Lower leg skin (tissue), 3 donors: ENCODE results near the gene LRRC39.

Experiments
- POLR2A ChIP-seq, 2 donors: fragments of 450-650 bp; IDR thresholded peaks; one replicate each; pipeline ENCODE4 v1.6.1; 2016 to 2017; ENCODE audit warnings: antibody characterized with exemption in 2 of 2, mild to moderate bottlenecking in 1 of 2, moderate library complexity in 1 of 2
- TF ChIP-seq, protein P1 (sequence below), 3 donors: fragments of 450-650 bp; IDR thresholded peaks; one replicate each; pipeline ENCODE4 v1.5.1; 2016; ENCODE audit warnings: antibody characterized with exemption in 3 of 3, mild to moderate bottlenecking in 3 of 3, moderate library complexity in 2 of 3

DNA sequence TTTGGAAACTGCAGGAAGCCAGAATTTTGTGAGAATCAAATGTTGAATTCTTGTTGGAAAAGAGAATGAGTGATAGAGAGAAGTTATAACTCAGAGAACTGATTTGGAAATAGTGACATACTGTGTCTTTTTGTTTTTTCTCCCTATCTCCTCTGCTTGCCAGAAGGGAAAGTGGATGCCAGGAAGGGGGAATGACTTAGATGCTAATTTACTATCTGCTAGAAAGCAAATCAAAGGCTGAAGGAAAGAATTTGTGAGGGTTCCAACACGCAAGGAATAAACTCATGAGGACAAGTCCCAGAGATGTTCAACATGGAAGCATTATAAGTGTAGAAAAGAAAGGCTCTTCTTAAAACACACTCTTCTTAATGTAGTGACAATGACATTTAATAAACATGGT is 20.5 kb upstream of the LRRC39 start:
- TF ChIP-seq, protein P1, sequence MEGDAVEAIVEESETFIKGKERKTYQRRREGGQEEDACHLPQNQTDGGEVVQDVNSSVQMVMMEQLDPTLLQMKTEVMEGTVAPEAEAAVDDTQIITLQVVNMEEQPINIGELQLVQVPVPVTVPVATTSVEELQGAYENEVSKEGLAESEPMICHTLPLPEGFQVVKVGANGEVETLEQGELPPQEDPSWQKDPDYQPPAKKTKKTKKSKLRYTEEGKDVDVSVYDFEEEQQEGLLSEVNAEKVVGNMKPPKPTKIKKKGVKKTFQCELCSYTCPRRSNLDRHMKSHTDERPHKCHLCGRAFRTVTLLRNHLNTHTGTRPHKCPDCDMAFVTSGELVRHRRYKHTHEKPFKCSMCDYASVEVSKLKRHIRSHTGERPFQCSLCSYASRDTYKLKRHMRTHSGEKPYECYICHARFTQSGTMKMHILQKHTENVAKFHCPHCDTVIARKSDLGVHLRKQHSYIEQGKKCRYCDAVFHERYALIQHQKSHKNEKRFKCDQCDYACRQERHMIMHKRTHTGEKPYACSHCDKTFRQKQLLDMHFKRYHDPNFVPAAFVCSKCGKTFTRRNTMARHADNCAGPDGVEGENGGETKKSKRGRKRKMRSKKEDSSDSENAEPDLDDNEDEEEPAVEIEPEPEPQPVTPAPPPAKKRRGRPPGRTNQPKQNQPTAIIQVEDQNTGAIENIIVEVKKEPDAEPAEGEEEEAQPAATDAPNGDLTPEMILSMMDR (IDR thresholded peaks at IDR 0.05), result no peak
- TF ChIP-seq POLR2A (IDR thresholded peaks at IDR 0.05), result no peak
